ENCODE results near the gene GPC4. TPM values are rescaled to one million over a fixed set of nuclear protein-coding genes. Genes with fewer than 3 reads are reported as not detected.

The GPC4 gene
- total and polyA plus RNA-seq, 2 donors (not counting 3 experiments of a cell fraction or from before 2014, with no cell fraction given): 0.20 TPM; not detected in 1

GRCh38 chrX:133297284-133297683, 118.0 kb downstream of the GPC4 start:
- CTCF ChIA-PET: no interaction called here
- Histone ChIP-seq H3K79me2 (ENCODE audit: control insufficient read depth, insufficient read depth, low read length) (no peaks in the 10 kb centered on the region), H3K9ac (replicated peaks; ENCODE audit: extremely low read depth, insufficient read depth, low read length) (no peak overlapping the region), H3K27me3 (ENCODE audit: control insufficient read depth in 2 of 2, insufficient read depth in 2 of 2, low read length in 2 of 2) (no peaks in the 10 kb centered on the region), H2AFZ (ENCODE audit: low read depth, low read length) (no peak overlapping the region), H3K27ac (ENCODE audit: insufficient read depth, low read depth, low read length) (no peak overlapping the region), H3K4me2 (ENCODE audit: insufficient read depth, low read length) (no peak overlapping the region), H3K36me3 (ENCODE audit: control insufficient read depth in 2 of 2, extremely low read depth in 1 of 2, insufficient read depth in 2 of 2, low read length in 2 of 2) (no peaks in the 10 kb centered on the region), H3K4me1 (ENCODE audit: control insufficient read depth, extremely low read depth, insufficient read depth, low read length) (no peaks in the 10 kb centered on the region), H4K20me1 (replicated peaks; ENCODE audit: control insufficient read depth, extremely low read depth, insufficient read depth, low read length) (no peaks in the 10 kb centered on the region), H3K9me1 (replicated peaks; ENCODE audit: control insufficient read depth, extremely low read depth, insufficient read depth, low read length) (no peaks in the 10 kb centered on the region), H3K9me3 (replicated peaks; ENCODE audit: control insufficient read depth, insufficient read depth, low read length) (no peaks in the 10 kb centered on the region), H3K4me3 (replicated peaks in 1 of 3; ENCODE audit: insufficient read depth in 1 of 3, low read depth in 1 of 3, low read length in 3 of 3) (no peak overlapping the region)
- FAIRE-seq (no peak), DNase-seq (ENCODE audit: low read depth, low spot score) (no peak)
- POLR2A ChIA-PET: no interaction called here
- no peak for TF ChIP-seq JUN (IDR thresholded peaks at IDR 0.05; ENCODE audit: borderline replicate concordance, insufficient read depth, insufficient read length, low read depth)
- TF ChIP-seq, protein P1, sequence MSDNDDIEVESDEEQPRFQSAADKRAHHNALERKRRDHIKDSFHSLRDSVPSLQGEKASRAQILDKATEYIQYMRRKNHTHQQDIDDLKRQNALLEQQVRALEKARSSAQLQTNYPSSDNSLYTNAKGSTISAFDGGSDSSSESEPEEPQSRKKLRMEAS (IDR thresholded peaks at IDR 0.05; ENCODE audit: insufficient read depth, insufficient read length): no peak
- TF ChIP-seq, protein P2, sequence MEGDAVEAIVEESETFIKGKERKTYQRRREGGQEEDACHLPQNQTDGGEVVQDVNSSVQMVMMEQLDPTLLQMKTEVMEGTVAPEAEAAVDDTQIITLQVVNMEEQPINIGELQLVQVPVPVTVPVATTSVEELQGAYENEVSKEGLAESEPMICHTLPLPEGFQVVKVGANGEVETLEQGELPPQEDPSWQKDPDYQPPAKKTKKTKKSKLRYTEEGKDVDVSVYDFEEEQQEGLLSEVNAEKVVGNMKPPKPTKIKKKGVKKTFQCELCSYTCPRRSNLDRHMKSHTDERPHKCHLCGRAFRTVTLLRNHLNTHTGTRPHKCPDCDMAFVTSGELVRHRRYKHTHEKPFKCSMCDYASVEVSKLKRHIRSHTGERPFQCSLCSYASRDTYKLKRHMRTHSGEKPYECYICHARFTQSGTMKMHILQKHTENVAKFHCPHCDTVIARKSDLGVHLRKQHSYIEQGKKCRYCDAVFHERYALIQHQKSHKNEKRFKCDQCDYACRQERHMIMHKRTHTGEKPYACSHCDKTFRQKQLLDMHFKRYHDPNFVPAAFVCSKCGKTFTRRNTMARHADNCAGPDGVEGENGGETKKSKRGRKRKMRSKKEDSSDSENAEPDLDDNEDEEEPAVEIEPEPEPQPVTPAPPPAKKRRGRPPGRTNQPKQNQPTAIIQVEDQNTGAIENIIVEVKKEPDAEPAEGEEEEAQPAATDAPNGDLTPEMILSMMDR (IDR thresholded peaks at IDR 0.05; ENCODE audit: extremely low read depth in 1 of 2, insufficient read depth in 1 of 2, low read depth in 1 of 2, low read length in 2 of 2): no peak
- TF ChIP-seq EZH2 (IDR thresholded peaks at IDR 0.05; ENCODE audit: borderline replicate concordance, low read depth, low read length, severe bottlenecking): no peak
- no peak for TF ChIP-seq FOS (IDR thresholded peaks at IDR 0.05; ENCODE audit: borderline replicate concordance, insufficient read depth, low read length)
- TF ChIP-seq POLR2AphosphoS5 (IDR thresholded peaks at IDR 0.05; ENCODE audit: insufficient read depth, low read depth, low read length): no peak
- no peak for TF ChIP-seq POLR2A (IDR thresholded peaks at IDR 0.05; ENCODE audit: low read depth, low read length)
- TF ChIP-seq GATA2 (IDR thresholded peaks at IDR 0.05; ENCODE audit: insufficient read depth, insufficient read length, low read depth, low read length): no peak
- no peak for TF ChIP-seq MYC (IDR thresholded peaks at IDR 0.05; ENCODE audit: low read depth, low read length)
- intact Hi-C loops (cut with micrococcal nuclease) (no loop called here), dilution Hi-C loops (cut with MboI; ENCODE audit: extremely low pct_ligation_motif_present, low sequenced_read_pairs) (no loop called here)
- no TSS peak for BruUV-seq (replicated peaks)

Measured in endothelial cell of umbilical vein (primary cell).